Ectodermal cell (in vitro differentiated cells): ENCODE data around the gene GALNT13.
A peak's percentile ranks its signal among the peaks of the same experiment; 100 is the strongest.

ENCODE experiments used
- H3K27ac ChIP-seq: 2 replicates; pipeline ENCODE4 v1.7.0; 2013; ENCODE audit warnings: mild to moderate bottlenecking, low read depth, low read length; ENCODE audit not compliant: insufficient read depth, poor library complexity, severe bottlenecking
- H3K27me3 ChIP-seq: 2 replicates; pipeline ENCODE4 v1.7.0; 2013; ENCODE audit warnings: mild to moderate bottlenecking, low read length; ENCODE audit not compliant: insufficient read depth, control insufficient read depth, poor library complexity, severe bottlenecking
- H3K36me3 ChIP-seq: one replicate; pipeline ENCODE4 v1.7.0; 2013; ENCODE audit warnings: low read length; ENCODE audit not compliant: control insufficient read depth, insufficient read depth
- H3K4me1 ChIP-seq: one replicate; pipeline ENCODE4 v1.7.0; 2013; ENCODE audit warnings: low read length; ENCODE audit not compliant: control insufficient read depth, insufficient read depth
- H3K4me3 ChIP-seq: 2 replicates; pipeline ENCODE4 v1.7.0; 2013; ENCODE audit warnings: low read depth, low read length, control low read depth; ENCODE audit not compliant: insufficient read depth
- H3K9me3 ChIP-seq: 2 replicates; pipeline ENCODE4 v1.7.0; 2013; ENCODE audit warnings: mild to moderate bottlenecking, low read length, moderate library complexity; ENCODE audit not compliant: control insufficient read depth
- WGBS, 2 experiments: methylation state at CpG; one replicate each; pipeline ENCODE4 v1.1.7; 2013; ENCODE audit warnings: missing lambda C conversion rate in 2 of 2; 5-methylcytosine and 5-hydroxymethylcytosine counted together

Gene GALNT13

GRCh38 chr2:153873052-153874048 is 1.6 kb downstream of the GALNT13 start:
- 4% methylated on average over 34 to 36 of the region's 36 CpGs for WGBS, 2 experiments
- Histone ChIP-seq H3K4me1 (peaks cover 20% of the 10 kb centered on the region), H3K4me3 (peak overlapping the region; percentile 77), H3K9me3 (no peaks in the 10 kb centered on the region), H3K36me3 (no peaks in the 10 kb centered on the region), H3K27me3 (peaks cover 49% of the 10 kb centered on the region), H3K27ac (no peak overlapping the region)

DNA sequence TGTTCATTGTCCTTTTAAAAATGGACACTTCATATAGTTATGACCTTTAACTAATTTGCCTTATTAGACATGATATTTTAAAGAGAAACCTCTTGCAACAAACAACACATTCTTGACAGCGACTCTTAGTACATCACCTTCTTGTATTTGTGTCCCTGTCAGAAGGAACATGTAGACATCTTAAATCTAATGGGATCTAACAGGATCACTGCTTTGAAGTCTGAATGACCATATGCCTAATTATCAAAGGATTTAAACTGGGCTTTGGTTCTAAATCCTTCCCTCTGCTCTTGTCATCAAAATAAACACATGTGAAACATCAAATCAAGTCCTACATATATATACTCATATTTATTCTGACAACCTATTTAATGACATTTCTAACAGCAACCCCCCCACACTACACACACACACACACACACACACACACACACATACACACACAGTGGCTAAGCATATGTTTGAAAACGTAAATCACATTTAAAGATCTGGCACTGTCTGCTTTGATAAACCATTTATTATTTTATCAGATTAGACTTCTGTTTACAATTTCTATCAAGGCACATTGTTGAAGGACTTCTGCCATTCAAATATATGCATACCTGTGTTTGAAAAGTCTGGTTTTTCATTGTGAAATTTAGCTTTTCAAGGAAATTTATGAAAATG is 4.2 kb downstream of the GALNT13 start:
- 93 to 97% methylated on average over 2 of the region's 2 CpGs for whole genome bisulfite sequencing, 2 experiments
- no peak overlapping the region for H3K27ac ChIP-seq

GRCh38 chr2:153880926-153881325 is 9.2 kb downstream of the GALNT13 start:
- Histone ChIP-seq H3K4me1 (no peaks in the 10 kb centered on the region), H3K4me3 (no peak overlapping the region), H3K27me3 (no peaks in the 10 kb centered on the region), H3K36me3 (no peaks in the 10 kb centered on the region), H3K9me3 (no peaks in the 10 kb centered on the region), H3K27ac (no peak overlapping the region)
- WGBS, 2 experiments: 93 to 96% methylated on average over 2 of the region's 2 CpGs

More for the DNA sequence above, 4.2 kb downstream of the GALNT13 start:
- Histone ChIP-seq H3K27me3 (peaks cover 40% of the 10 kb centered on the region), H3K9me3 (no peaks in the 10 kb centered on the region), H3K36me3 (no peaks in the 10 kb centered on the region), H3K4me3 (no peak overlapping the region), H3K4me1 (peaks cover 20% of the 10 kb centered on the region)

DNA sequence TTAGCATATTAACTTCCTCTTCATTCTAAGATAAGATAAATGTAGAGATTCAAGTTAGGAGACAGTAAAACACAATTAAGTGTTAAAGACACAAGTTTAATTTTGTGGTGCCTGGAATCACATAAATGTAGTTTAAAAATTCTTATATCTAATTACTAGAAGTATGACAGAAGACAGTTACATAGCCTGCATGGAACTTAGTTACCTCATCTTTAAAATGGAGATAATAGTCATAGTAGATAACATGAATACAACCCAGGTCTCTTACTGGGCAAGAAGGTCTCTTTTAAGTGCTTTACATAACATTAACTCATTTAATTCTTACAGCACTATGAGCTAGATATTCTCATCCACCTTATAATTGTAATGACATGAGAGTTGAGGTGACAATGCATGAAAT is 15.1 kb downstream of the GALNT13 start:
- Histone ChIP-seq H3K27me3 (no peaks in the 10 kb centered on the region), H3K36me3 (no peaks in the 10 kb centered on the region)

DNA sequence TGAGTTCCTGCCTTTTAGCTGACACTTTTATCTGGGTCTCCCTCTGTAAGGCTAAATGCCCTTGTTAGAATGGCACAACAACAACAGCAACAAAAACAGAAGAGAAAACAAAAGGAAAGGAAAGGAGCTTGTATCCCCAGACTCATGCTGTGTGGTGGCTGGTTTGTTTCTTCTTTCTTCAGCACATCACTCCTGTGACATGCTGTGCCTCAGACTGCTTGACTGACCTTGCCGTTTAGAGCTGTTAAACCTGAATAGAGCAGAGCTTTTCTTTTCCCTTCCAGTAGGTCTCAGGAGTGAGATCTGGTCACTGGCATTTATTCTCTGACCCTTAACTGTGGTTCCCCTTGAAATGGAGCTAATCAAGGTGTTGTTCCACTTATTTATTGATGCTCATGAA is 18.9 kb downstream of the GALNT13 start:
- H3K27ac ChIP-seq: no peak overlapping the region
- H3K27me3 ChIP-seq: no peaks in the 10 kb centered on the region
- 0% methylated on average over 1 of the region's 1 CpG for WGBS, 2 experiments
- H3K4me1 ChIP-seq: peaks cover 4% of the 10 kb centered on the region
- no peaks in the 10 kb centered on the region for H3K9me3 ChIP-seq
- no peaks in the 10 kb centered on the region for H3K36me3 ChIP-seq
- H3K4me3 ChIP-seq: no peak overlapping the region

More for the DNA sequence above, 15.1 kb downstream of the GALNT13 start:
- peaks cover 4% of the 10 kb centered on the region for H3K4me1 ChIP-seq
- H3K4me3 ChIP-seq: no peak overlapping the region
- no peak overlapping the region for H3K27ac ChIP-seq
- no peaks in the 10 kb centered on the region for H3K9me3 ChIP-seq

- Histone ChIP-seq H3K4me3 (no peak overlapping the region), H3K27ac (no peak overlapping the region), H3K27me3 (no peaks in the 10 kb centered on the region), H3K4me1 (peaks cover 4% of the 10 kb centered on the region), H3K9me3 (no peaks in the 10 kb centered on the region), H3K36me3 (no peaks in the 10 kb centered on the region)
These were observed 19.3 kb downstream of the GALNT13 start for GRCh38 chr2:153891051-153891450.

DNA sequence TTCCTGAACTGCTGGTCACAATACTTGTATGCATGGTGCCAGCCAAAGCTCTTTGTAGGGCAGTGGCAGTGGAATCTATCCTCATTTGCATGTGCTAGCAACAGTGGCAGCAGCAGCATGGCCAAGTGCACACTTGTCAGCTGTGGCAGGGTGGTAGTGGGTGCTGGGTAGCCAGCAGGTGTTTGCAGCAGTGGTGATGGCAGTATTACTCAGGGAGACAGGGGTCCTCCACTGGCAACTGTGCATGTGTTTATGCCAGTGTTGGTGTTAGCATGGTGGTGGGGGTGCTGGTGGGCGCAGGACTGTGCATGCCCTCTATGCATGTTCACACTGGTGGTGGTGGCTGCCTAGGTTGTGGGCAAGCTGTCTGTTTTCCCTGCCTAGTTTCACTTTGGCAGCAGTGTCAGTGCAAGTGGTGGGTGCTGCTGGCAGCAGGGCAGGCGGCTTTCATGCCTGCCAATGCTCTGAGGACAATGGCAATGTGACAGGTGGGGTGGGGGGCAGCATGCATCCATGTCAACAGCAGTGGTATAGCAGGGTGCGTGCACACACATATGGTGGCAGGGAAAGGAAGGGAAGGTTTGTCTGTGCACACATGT is 41.2 kb downstream of the GALNT13 start:
- Histone ChIP-seq H3K9me3 (no peaks in the 10 kb centered on the region), H3K36me3 (no peaks in the 10 kb centered on the region), H3K4me3 (no peak overlapping the region), H3K4me1 (no peaks in the 10 kb centered on the region), H3K27ac (no peak overlapping the region), H3K27me3 (no peaks in the 10 kb centered on the region)
- 94 to 95% methylated on average over 3 of the region's 3 CpGs for WGBS, 2 experiments

DNA sequence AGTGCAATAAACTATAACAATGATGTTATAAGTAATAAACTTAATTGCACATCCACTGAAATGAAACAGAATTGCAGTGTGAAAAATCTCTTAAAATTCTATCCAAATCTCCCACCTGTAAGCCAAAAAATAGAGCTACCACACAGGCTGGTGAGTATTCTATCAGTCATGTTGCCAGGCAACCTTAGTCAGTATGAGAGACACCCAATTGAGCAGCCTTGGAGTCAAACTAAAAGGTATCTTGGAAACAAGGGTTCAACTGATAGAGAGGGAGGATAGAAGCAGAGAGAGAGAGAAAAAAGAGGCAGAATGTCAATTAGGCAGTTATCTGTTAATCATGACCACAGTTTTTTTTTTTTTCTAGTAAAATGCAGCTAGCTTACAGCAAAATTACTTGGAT is 45.8 kb downstream of the GALNT13 start:
- no peaks in the 10 kb centered on the region for H3K36me3 ChIP-seq
- H3K4me1 ChIP-seq: no peaks in the 10 kb centered on the region
- no peaks in the 10 kb centered on the region for H3K9me3 ChIP-seq
- H3K4me3 ChIP-seq: no peak overlapping the region
- no peak overlapping the region for H3K27ac ChIP-seq
- H3K27me3 ChIP-seq: no peaks in the 10 kb centered on the region

DNA sequence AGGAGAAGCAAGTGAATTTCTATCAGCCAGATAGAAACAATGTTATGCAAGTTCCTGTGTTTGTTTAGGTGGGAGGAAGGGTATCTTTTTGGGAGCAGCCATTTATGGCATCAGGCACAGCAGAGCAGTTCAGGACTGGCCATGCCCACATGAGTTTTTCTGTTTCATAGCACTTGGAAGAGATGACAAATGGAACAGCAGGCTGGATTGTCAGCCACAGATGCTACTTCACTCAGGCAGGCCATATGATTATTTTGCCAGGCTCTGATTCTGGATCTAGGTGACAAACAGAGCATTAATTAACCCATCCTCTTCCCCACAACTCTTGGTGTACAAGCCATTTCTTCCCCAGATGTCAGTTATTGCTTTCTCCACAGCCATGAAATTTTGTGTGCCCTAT is 63.8 kb downstream of the GALNT13 start:
- H3K9me3 ChIP-seq: no peaks in the 10 kb centered on the region

GRCh38 chr2:153939124-153939796 is 67.5 kb downstream of the GALNT13 start:
- 88 to 91% methylated on average over 3 of the region's 3 CpGs for WGBS, 2 experiments
- Histone ChIP-seq H3K36me3 (no peaks in the 10 kb centered on the region), H3K27ac (no peak overlapping the region)

More for the DNA sequence above, 63.8 kb downstream of the GALNT13 start:
- Histone ChIP-seq H3K36me3 (no peaks in the 10 kb centered on the region), H3K27me3 (no peaks in the 10 kb centered on the region), H3K27ac (no peak overlapping the region), H3K4me1 (no peaks in the 10 kb centered on the region), H3K4me3 (no peak overlapping the region)

More at GRCh38 chr2:153939124-153939796, 67.5 kb downstream of the GALNT13 start:
- H3K9me3 ChIP-seq: no peaks in the 10 kb centered on the region
- no peaks in the 10 kb centered on the region for H3K4me1 ChIP-seq
- no peak overlapping the region for H3K4me3 ChIP-seq
- H3K27me3 ChIP-seq: no peaks in the 10 kb centered on the region
